GM21717 (cell line): ENCODE results near the gene BIRC7.
"Not testable (repeated sequence)": the region's sequence is repeated elsewhere in the genome, so short reads cannot be mapped to it uniquely, and the experiment has no call there.

Source experiments
- ATAC-seq: cut with Tn5 transposase; IDR thresholded peaks from one replicate; pipeline ENCODE4 v1.9.1; 2021; ENCODE audit warnings: mild to moderate bottlenecking, moderate library complexity; ENCODE audit not compliant: unreplicated experiment

Gene BIRC7

DNA sequence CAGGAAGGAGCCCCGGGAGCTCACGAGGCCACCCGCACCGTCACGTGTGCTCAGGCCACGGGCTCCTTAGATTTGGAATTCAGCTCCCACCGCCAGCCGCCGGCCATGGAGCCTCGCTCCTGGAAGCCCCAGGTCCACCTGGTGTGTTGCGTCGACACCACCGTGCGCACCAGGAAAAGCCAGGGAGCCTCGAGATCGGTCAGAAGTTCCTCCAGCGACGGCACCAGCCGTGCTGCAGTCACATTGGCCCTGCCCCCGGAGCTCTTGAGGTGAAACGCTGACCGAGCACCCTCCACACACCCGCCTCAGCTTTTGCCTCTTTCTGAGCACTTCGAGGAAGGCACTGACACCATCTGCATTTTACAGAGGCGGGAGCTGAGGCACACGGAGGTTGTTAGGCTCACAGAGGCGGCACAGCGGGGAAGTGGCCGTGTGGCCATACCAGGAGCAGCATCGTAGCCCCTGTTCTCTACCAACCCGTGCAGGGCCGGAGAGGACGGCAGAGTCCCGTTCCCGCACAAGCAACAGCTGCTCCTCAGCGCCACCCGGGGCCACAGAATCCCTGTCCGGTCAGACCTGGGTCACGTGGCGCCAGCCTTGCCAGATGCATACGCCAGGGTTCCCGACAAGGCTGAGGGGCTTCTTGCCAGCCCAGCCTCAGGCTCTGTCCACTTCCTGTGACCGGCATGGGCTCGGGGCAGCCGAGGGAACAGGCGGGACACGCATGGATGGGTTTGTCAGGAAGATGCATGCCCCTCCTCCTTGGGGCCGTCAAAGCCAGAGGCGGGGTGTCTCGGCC, 11.0 kb downstream of the BIRC7 start:
- ATAC-seq = no peak

- ATAC-seq = no peak
Measured at GRCh38 chr20:63247671-63248228, 12.0 kb downstream of the BIRC7 start.

GRCh38 chr20:63248835-63249591, 13.3 kb downstream of the BIRC7 start:
- no peak for ATAC-seq

DNA sequence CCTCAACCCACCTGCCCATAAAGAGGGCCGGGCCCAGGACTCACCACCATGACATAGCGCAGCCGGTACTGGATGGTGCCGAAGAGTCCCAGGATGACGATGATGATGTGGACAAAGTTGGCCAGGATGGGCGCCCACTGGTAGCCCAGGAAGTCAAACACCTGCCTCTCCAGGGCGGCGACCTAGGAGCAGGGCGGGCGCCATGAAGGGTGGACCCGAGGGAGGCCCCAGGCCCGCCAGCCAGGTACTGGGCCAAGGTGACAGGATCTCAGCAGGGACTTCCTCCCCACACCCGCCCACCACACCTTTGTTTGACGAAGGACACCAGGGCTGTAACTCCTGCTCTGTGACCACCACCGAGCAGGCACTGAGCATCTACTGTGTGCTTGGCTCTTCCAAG, 14.2 kb downstream of the BIRC7 start:
- ATAC-seq = no peak

DNA sequence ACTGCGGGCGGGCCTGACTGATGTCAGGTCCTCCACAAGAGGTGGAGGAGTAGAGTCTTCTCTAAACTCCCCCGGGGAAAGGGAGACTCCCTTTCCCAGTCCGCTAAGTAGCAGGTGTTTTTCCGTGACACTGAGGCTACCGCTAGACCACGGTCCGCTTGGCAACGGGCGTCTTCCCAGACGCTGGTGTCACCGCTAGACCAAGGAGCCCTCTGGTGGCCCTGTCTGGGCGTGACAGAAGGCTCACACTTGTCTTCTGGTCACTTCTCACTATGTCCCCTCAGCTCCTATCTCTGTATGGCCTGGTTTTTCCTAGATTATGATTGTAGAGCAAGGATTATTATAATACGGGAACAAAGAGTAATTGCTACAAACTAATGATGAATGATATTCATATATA, 15.6 kb downstream of the BIRC7 start:
- not testable (repeated sequence) for ATAC-seq

GRCh38 chr20:63252284-63252711, 16.6 kb downstream of the BIRC7 start:
- ATAC-seq = no peak

DNA sequence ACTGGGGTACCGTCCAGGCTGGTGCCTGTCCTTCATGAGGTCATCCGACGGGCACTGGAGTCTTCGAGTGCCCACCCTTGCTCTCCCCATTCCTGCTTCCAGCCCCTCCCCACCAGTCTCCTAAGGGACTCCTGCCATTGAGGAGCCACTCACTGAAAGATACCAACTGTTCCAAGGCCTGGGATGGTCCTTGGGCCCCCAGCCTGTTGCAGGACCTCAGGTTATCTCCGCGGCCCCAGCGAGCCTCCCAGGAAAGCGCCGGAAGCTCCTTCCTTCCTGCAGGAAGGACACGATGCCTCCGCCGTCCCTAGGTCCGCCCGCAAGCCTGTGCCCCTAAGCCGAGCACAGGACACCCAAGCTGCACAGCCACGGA, 17.3 kb downstream of the BIRC7 start:
- no peak for ATAC-seq

- ATAC-seq = no peak
Measured at GRCh38 chr20:63253438-63254231, 17.9 kb downstream of the BIRC7 start.

GRCh38 chr20:63254232-63254605, 18.5 kb downstream of the BIRC7 start, which contains the start of gene NKAIN4:
Gene NKAIN4 (minus strand): TSS chr20:63254463. CDS start chr20:63254450, 13 bp downstream.
- no peak for ATAC-seq

DNA sequence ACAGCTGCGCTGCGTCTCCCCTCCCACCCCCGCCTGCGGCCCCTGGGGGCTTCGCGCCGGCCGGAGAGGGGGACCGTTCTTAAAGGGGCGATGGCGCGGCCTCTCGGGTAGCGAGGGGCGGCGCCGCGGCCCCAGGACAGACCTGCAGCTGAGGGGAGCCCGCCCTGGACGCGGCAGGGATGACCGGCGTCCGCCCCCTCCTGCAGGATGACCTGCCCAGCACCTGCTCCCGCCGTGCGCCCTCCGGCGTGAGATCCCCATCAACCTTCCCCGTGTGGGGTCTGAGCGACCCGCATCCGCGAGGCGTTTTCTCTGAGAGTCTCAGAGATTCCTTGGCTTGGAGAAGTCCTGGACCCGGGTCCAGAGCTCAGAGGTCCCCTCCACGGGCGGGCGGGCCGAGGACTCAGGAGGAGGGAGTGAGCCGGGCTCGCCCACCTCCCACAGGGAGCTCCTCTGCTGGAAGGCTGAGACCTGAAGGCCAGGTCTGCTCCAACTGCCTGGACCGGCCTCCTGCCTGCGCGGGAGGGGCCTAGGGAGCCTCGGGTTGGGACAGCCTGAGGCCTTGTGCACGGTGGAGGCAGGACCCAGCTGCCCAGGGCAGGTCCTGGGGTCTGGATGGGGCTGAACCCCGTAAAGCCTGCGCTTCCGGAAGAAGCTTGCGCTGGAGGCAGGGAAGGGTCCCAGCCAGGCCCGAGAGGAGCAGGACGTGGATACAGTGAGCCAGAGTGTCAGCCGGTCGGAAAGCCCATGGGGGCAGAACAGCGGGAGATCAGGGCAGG, 19.1 kb downstream of the BIRC7 start:
- ATAC-seq = no peak

DNA sequence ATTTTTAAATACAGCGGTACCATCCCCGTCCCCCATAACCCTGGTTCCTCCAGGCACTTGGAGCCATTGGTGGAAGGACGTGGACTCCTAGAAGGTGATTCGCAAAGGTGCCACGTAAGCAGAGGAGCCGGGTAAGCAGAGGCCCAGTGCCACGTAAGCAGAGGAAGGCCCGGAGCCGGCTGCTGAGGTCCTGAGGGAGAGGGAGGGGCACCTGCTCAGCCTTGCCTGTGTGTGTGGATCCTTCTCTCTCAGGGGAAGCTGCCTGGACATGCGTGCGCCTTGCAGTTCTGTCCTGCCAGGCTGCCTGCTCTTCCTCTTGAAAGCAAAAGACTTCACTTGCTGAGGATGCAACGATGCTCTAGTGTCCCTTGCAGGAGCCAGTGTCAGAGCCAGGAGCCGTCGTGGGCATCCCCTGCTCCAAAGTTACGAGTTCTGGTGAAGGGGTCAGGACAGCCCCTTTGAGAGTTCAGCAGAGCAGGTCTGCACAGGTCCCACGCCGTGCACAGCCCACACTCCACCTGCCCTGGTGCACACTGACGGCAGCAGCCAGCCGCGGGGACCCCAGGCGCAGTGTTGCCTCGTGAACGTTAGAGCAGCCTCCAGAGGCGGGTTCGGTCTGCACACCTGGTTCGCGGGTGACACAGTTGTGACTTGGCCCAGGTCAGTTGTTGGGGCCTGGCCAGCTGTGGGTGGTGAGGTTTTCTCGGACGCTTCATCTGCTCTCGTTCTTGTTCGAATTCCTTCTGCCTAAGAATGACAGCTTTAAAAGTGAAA, 20.4 kb downstream of the BIRC7 start:
- no peak for ATAC-seq

DNA sequence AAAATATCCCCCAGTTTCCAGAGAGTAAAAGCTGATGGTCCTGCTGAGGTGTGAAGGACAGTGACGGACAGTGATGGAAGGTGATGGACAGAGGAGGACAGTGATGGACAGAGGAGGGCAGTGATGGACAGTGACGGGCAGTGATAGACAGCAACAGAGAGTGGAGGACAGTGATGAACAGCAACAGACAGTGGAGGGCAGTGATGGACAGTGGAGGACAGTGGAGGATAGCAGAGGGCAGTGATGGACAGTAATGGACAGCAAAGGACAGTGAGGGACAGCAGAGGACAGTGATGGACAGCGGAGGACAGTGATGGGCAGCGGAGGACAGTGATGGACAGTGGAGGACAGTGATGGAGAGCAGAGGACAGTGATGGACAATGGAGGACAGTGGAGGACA, 21.2 kb downstream of the BIRC7 start:
- ATAC-seq = no peak

GRCh38 chr20:63257629-63258028, 21.9 kb downstream of the BIRC7 start:
- ATAC-seq = no peak

GRCh38 chr20:63258781-63259180, 23.1 kb downstream of the BIRC7 start:
- ATAC-seq = no peak

GRCh38 chr20:63259734-63260460, 24.2 kb downstream of the BIRC7 start:
- ATAC-seq = no peak

DNA sequence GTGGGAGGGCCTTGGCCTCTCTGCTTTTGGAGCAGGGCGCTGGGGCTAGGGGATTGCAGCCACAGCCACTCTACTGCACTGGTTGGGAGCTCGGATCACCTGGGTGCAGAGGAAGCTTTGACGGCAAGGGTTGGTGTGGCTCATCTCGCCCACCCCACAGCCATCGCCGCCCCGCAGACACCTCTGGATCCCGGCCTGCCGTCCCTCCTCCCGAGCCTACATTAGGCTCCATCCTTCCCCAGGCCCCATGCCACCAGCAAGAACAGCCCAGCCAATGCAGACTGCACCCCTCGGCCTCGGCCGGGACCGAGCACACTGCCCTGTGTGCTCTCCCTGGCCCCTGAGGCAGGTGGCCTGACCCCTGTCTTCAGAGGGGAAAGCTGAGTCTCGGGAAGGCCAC, 24.8 kb downstream of the BIRC7 start:
- ATAC-seq = no peak

DNA sequence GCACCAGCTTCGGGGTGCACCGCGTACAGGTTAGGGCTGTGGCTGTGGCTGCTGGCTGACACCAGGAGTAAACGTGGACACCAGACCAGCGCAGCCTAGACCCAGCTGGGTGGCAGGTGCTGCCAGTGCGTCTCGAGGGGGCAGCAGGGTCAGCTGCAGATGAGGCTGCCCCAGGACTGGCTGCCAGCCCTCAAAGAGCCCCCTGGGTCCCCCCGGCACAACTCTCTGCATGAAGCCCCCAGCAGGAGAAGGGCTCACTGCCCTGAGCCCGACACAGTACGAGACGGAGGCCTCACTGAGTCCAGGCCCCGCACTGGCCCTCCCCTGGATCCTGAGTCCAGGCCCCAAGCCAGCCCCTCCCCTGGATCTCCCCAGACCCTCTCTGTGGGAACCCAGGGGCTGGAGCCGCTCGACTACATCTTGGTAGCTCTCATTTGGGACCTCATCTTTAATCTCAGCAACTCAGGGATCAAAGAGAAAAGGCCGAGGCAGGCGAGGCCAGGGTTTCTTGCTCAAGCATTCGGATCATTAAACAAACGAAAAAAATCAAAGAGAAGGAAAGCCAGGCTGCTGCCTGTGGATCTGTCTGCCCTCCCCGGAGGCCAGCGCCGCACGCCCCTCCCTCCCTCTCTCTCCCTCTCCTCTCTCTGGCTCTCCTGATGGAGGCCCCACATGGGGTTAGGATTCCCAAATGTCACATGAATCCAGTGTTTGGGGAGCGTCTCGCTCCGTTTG, 25.5 kb downstream of the BIRC7 start:
- ATAC-seq = no peak

DNA sequence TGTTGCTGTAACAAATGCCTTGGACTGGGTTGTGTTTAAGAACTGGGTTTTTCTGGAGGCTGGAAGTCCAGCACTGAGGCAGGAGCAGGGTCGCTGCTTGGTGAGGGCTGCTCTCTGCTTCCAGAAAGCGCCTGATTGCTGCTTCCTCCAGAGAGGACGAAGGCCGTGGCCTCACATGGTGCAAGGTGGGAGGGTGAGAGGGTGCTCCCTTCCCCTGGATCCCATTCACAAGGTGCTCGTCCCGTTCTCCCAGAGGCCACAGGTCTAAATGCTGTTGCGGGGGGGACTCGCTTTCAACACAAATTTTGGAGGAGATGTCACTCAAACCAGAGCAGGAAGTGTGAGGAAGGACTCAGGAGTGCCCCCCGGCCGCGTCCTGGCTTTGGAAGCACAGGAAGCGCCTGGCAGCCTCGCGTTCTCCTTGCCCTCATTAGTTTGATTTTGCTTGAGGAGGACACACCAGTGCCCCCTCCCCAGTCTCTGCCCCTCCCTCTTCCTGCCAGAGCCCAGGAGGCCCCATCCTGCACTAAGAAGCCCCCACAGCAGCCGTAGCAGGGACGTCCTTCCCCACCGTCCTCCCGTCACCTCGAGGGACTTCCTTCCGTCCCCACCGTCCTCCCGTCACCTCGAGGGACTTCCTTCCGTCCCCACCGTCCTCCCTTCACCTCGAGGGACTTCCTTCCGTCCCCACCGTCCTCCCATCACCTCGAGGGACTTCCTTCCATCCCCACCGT, 26.3 kb downstream of the BIRC7 start:
- no peak for ATAC-seq
